A673 (cell line): ENCODE results near the gene DDR1.
"Not testable (repeated sequence)": the region's sequence is repeated elsewhere in the genome, so short reads cannot be mapped to it uniquely, and the experiment has no call there.

Experiments
- CTCF ChIP-seq: fragments of 300-800, 200-600 bp; sonication (generic); conservative IDR thresholded peaks from 2 replicates; pipeline ENCODE4 v1.5.1; 2017; ENCODE audit warnings: low read depth, mild to moderate bottlenecking, antibody characterized with exemption, low read length, moderate library complexity, mixed read lengths
- EZH2 ChIP-seq: fragments of 200-600 bp; sonication (generic); IDR thresholded peaks from 2 replicates; pipeline ENCODE4 v1.6.1; 2017; ENCODE audit warnings: borderline replicate concordance, low read depth, mild to moderate bottlenecking, mixed read lengths, antibody characterized with exemption, low read length; ENCODE audit not compliant: poor library complexity, severe bottlenecking

- not testable (repeated sequence) for TF ChIP-seq CTCF, EZH2
Measured at GRCh38 chr6:30869241-30869749, 15.0 kb upstream of the DDR1 start.
